ENCODE measurements around the gene MYL5.
"Not testable (repeated sequence)": the region's sequence is repeated elsewhere in the genome, so short reads cannot be mapped to it uniquely, and the experiment has no call there.

The MYL5 gene

DNA sequence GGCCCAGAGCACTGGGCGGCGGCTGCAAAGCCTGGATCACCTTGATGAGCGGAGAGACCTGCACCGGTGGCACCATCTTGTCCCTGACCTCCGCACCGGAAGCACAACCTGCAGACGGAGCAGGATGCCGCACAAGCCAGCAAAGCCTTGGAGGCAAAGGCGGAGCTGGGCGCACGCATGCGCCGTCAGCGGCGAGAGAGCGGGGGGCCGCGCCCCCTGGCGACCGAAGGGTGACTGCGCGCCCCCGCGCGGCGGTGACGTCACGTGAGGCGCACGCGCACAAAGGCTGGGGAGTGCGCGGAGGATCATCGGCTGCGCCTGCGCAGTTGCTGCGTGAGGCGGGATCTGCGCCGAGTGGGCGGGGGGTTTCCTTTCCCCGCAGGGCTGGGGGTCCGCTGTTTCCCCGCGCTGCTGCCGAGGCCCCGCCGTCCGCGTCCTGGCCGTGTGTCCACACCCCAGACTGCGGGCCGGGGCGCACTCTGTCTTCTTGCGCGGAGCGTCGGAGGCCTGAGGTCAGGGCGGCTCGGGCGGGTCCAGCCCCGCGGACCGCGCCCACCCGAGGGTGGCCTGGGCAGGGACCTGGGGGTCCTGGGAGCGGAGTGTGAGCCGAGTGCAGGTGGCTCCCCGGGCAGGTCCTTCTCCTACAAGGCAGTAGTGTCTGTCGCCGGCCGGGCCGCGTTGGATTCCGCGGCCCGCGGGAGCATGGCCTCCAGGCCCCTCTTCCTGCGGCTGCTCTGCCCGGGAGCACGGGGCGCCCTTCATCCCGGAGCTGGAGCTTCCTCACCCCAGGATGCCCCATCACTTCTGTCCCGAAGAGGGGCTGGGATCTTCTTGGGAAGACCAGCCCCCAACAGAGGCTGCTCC lies at the start of gene MYL5, which contains the start of gene ATP5ME:
Gene MYL5 (plus strand): TSS at position 371 of the 864 bp plus-strand sequence. CDS start 3,485 bp downstream, outside the sequence.
Gene ATP5ME (minus strand): TSS at position 105 of the 864 bp plus-strand sequence. CDS start 29 bp downstream, at position 76.
- DNase-seq (ENCODE audit: low read depth): peak; percentile 96

GRCh38 chr4:624705-625590 lies 49.4 kb upstream of the MYL5 start, which contains the start of gene PDE6B:
Gene PDE6B, plus strand, starts transcription at chr4:625573. Its CDS starts 54 bp downstream, at chr4:625627.
- DNase-seq (ENCODE audit: low read depth): no peak

- no peak for DNase-seq (ENCODE audit: low read depth)
Measured at GRCh38 chr4:625631-626161, 48.6 kb upstream of the MYL5 start.

- no peak for DNase-seq (ENCODE audit: low read depth)
Measured at GRCh38 chr4:626201-627091, 47.9 kb upstream of the MYL5 start.

DNA sequence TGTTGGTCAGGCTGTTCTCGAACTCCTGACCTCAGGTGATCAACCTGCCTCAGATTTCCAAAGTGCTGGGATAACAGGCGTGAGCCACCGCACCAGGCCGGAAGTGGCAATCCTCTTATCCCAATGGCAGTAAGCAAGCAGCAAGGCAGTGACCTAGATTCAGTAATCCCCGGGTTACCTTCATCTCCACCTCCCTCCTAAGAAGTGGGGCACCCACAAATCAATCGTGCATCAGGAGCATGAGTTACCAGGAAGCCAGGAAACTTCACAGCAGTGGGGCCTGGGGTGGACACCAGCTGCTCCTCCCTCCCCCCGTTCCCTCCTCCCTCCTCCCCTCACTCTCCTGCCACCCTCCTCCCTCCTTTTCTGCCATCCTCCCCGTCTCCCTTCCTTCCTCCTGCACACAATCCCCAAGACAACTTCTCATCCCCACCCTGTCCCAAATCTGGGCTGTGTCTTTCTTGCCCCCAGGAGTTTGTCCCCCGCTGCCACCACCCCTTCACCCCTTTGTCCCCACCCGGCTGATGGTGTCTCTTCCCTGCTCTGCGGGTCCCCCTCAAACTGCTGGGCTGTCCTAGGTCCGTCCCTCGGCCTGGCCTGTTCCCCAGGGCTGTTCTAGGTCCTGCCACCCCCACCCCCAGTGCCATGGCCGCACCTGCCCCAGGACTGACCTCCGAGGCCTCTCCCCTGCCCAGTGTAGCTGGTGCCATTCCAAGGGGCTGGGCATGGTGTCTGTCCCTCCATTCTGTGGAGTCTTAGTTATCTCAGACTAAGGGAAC lies 46.8 kb upstream of the MYL5 start:
- no peak for DNase-seq (ENCODE audit: low read depth)

- DNase-seq (ENCODE audit: low read depth): no peak
Measured at GRCh38 chr4:628311-628741, 46.0 kb upstream of the MYL5 start.

- no peak for DNase-seq (ENCODE audit: low read depth)
Measured at GRCh38 chr4:628821-629635, 45.3 kb upstream of the MYL5 start.

- DNase-seq (ENCODE audit: low read depth): no peak
Measured at GRCh38 chr4:629636-629914, 44.8 kb upstream of the MYL5 start.

GRCh38 chr4:629915-630641 lies 44.3 kb upstream of the MYL5 start:
- DNase-seq (ENCODE audit: low read depth): no peak

DNA sequence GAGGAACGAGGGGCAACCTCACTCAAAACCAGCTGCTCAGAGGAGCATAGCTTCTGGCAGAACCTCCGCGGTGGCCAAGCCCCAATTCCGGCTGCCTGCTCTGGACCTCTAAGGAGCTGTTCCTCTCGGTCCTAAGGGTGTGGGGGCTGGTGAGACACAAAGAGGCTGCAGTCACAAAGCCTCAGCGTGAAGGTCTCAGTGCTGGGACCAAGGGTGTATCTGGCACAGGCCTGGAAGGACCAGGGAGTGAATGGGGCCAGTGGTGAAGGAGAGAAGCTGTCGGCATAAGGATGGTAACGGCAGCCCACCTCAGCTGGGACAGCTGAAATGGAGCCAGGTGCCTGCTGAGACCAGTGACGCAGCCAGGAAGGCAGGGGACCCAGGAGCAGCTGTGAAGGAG lies 43.7 kb upstream of the MYL5 start:
- DNase-seq (ENCODE audit: low read depth): no peak

- DNase-seq (ENCODE audit: low read depth): no peak
Measured at GRCh38 chr4:632196-632790, 42.0 kb upstream of the MYL5 start.

DNA sequence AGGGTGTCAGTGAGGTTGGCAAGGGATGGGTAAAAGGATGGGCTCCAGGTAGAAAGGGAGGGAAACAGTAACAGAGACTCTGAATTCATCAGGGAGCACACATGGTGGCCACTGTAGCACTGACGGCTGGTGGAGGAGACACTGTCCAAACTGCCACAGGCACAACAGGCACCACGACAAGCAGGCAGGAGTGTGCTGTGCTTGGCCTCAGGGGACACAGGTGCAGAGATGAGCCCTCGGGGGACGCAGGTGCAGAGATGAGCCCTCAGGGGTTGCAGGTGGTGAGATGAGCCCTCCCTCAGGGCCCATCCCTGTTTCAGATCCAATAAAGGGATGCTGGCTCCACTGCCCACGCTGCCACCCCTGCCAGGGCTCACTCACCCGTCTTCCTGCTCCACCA lies 41.4 kb upstream of the MYL5 start:
- DNase-seq (ENCODE audit: low read depth): no peak

GRCh38 chr4:633406-633805 lies 40.9 kb upstream of the MYL5 start:
- DNase-seq (ENCODE audit: low read depth): no peak

GRCh38 chr4:633976-634598 lies 40.3 kb upstream of the MYL5 start:
- DNase-seq (ENCODE audit: low read depth): no peak

- DNase-seq (ENCODE audit: low read depth): no peak
Measured at GRCh38 chr4:634599-634985, 39.8 kb upstream of the MYL5 start.

- DNase-seq (ENCODE audit: low read depth): not testable (repeated sequence)
Measured at GRCh38 chr4:635066-635835, 39.1 kb upstream of the MYL5 start.

DNA sequence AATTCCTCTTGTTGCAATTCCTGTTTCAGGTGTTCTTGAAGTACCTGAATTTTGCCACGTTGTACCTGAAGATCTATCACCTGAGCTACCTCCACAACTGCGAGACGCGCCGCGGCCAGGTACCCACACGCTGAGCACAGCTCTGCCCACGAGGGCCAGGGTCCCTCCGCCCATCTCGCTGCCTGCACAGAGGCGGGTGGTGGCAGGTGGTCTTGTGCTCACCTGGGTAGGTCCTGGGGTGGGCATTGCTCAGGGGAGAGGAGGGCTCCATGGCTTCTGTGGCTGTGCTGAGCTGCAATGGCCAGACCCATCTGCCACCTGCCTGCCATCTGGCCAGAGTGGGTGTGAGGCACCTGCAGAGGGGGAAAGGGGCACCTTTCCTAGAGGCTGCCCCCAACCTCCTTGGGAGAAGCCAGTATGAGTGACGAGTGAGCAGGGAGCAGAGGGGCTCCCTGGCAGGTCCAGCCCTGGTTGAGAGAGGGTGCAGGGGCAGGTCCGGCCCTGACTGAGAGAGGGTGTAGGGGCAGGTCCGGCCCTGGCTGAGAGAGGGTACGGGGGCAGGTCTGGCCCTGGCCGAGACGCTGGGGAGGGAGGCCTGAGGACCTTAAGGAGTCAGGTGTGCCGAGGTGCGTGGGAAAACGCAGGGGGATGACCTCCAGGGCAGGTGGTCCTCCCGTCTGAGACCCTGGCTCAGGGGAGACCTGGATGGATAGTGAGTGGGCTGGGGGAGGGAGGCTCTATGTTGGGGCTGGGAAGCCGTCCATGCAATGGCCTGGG lies 38.3 kb upstream of the MYL5 start:
- DNase-seq (ENCODE audit: low read depth): no peak
